Stimulated activated naive B cell treated with anti-CD40 and anti-IgM and Interleukin-4, amounts not matched to agents 10 μg/mL and 1 μg/mL and 100 μg/mL, for 72 hours (primary cell): Measurements from ENCODE around the gene HOXD3.

ENCODE experiments used
- ATAC-seq, 2 donors: fragments of 150-1000 bp; cut with Tn5 transposase; replicated peaks; 2 replicates each; pipeline ENCODE4 v1.10.0; 2021; ENCODE audit warnings: moderate library complexity in 1 of 2
- DNase-seq: peaks from one replicate; pipeline ENCODE4 v3.0.0; 2021
- H3K27ac Mint-ChIP-seq: one replicate; pipeline ENCODE4 v1.8.0; 2022; ENCODE audit warnings: mild to moderate bottlenecking, mixed read lengths
- H3K27me3 Mint-ChIP-seq, 2 donors: one replicate each; pipeline ENCODE4 v1.8.0; 2022; ENCODE audit warnings: mixed read lengths in 2 of 2
- H3K36me3 Mint-ChIP-seq, 2 donors: one replicate each; pipeline ENCODE4 v1.8.0; 2022; ENCODE audit warnings: mixed read lengths in 2 of 2, mild to moderate bottlenecking in 1 of 2
- H3K4me1 Mint-ChIP-seq, 2 donors: one replicate each; pipeline ENCODE4 v1.8.0; 2022; ENCODE audit warnings: mixed read lengths in 2 of 2, mild to moderate bottlenecking in 1 of 2
- H3K4me3 Mint-ChIP-seq, 2 donors: one replicate each; pipeline ENCODE4 v1.8.0; 2022; ENCODE audit warnings: mild to moderate bottlenecking in 2 of 2, mixed read lengths in 2 of 2, moderate library complexity in 1 of 2
- H3K9me3 Mint-ChIP-seq, 2 donors: one replicate each; pipeline ENCODE4 v1.8.0; 2022; ENCODE audit warnings: mixed read lengths in 2 of 2, mild to moderate bottlenecking in 1 of 2

The HOXD3 gene

DNA sequence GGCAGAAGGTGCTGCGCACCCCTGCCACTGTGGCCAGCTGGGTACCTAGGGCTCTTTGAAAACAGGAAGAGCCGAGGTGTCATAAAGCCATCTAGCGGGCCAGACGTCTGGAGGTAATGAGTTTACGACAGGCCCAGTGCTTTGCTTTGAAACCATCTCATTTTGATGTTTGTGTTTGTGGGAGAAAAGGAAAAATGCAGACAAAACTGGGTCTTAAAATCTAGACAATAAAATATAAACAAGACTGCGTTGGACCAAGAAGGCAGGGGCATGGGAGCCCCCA is 31.4 kb upstream of the HOXD3 start:
- Mint-ChIP-seq H3K4me1 (peaks cover 13 to 36% of the 10 kb centered on the region in 2 donors), H3K9me3 (no peaks in the 10 kb centered on the region), H3K36me3 (peaks cover 2 to 3% of the 10 kb centered on the region in 2 donors), H3K4me3 (no peak overlapping the region), H3K27ac (peak overlapping the region; percentile 7), H3K27me3 (peaks cover 63 to 65% of the 10 kb centered on the region in 2 donors)
- DNase-seq (no peak), ATAC-seq (no peak)

DNA sequence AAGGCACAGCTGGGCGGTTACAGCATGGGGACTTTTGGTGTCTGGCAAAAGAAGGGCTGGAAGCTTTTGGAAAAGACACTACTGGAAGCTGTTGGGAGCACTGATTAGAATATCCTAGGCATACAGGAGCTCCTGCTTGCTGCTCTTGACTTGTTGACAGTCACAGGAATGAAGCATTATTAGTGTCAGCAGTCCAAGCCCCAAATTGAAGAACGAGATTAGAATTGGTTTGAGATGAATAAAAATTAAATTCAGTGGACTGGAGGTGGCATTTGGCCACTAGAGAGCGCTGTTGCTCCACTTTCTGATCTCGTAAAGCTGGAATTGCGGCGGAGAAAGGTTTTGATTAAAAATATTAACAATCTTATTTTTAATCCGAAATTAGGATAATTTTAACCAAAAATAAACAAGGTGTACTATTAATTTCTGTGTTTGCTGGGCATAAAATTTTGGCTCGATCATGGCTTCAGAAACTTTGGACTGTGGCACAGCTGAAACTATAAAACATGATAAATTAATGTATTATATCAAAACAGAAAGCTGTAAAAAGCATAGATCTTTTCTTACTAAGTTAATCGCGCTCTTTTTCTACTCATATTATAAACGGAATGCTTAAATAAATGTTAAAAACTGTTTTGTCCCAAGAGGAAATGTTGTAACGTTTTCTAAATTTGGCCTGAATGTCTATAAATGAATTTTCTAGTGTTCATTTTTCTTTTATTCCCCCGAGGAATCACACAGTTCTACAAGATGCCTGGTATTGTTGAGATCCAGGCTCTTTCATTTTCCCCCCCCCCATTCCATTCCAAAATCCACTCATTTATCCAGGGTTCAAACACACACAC is 30.0 kb upstream of the HOXD3 start:
- DNase-seq (no peak), ATAC-seq (no peak)
- Mint-ChIP-seq H3K4me1 (peaks cover 18 to 44% of the 10 kb centered on the region in 2 donors), H3K9me3 (no peaks in the 10 kb centered on the region), H3K27ac (peak overlapping the region; percentile 51), H3K36me3 (peaks cover 0 to 3% of the 10 kb centered on the region in 2 donors), H3K4me3 (no peak overlapping the region), H3K27me3 (peaks cover 63 to 66% of the 10 kb centered on the region in 2 donors)

- no peak for ATAC-seq
- Mint-ChIP-seq H3K27me3 (peaks cover 67 to 71% of the 10 kb centered on the region in 2 donors), H3K4me3 (no peak overlapping the region), H3K36me3 (peaks cover 1 to 6% of the 10 kb centered on the region in 2 donors), H3K27ac (peak overlapping the region; percentile 88), H3K4me1 (peaks cover 20 to 45% of the 10 kb centered on the region in 2 donors), H3K9me3 (no peaks in the 10 kb centered on the region)
- no peak for DNase-seq
These were observed 29.4 kb upstream of the HOXD3 start for GRCh38 chr2:176127774-176128072.

GRCh38 chr2:176128172-176128981 is 28.7 kb upstream of the HOXD3 start:
- peaks cover 71 to 75% of the 10 kb centered on the region in 2 donors for H3K27me3 Mint-ChIP-seq
- DNase-seq (no peak), ATAC-seq (no peak)
- H3K9me3 Mint-ChIP-seq: peaks cover 0 to 2% of the 10 kb centered on the region in 2 donors
- H3K4me3 Mint-ChIP-seq: peak overlapping the region; percentile 28 to 48
- H3K4me1 Mint-ChIP-seq: peaks cover 20 to 44% of the 10 kb centered on the region in 2 donors
- H3K36me3 Mint-ChIP-seq: peaks cover 1 to 6% of the 10 kb centered on the region in 2 donors
- H3K27ac Mint-ChIP-seq: peak overlapping the region; percentile 88

DNA sequence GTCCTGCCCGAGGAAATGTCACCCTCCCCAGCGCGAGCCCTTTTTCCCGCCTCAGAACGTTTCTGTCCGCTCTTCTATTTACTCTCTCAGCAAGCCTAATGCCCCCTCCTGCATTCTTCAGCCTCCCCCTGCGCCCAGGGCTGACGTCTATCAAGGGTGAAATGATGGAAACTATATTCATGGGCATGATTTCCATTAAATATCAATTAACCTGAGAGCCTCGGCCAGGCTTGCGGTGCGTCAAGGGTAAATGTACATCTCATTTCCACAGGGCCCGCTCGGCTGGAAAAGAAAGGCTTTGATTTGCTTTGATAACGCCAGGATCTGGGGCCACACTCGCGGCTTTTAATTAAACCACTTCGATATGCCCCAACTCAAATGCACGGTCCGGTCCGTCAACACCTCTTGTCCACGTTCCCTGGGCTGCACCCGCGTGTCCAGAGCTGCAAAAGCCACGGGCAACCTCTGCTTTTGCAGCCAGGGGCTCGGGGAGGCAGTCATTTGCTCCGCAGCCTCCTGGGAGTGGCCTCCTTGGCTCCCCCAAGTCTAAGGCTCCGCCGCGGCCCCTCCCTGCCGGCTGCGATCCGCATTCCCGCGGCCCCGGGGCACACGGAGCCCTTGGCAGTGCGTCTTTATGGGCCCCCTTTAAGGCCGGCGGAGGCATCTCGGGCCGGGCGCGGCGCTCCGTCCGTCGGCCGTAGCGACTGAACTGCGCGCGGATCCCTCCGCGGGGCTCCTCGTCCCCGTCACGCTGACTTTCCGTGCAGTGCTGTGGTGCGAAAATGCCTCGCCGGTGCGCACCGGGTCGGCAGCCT is 27.9 kb upstream of the HOXD3 start, which contains the start of gene HOXD8:
Gene HOXD8, plus strand, starts transcription at position 724 of the 815 bp plus-strand sequence. CDS start 662 bp downstream, outside the sequence.
- ATAC-seq: no peak
- peak within 1 kb of the TSS; percentile 54 to 71 for H3K4me3 Mint-ChIP-seq
- peaks cover 1 to 6% of the 10 kb centered on the region in 2 donors for H3K36me3 Mint-ChIP-seq
- H3K27me3 Mint-ChIP-seq: peaks cover 73 to 75% of the 10 kb centered on the region in 2 donors
- peaks cover 14 to 37% of the 10 kb centered on the region in 2 donors for H3K4me1 Mint-ChIP-seq
- H3K9me3 Mint-ChIP-seq: peaks cover 0 to 2% of the 10 kb centered on the region in 2 donors
- peak within 1 kb of the TSS; percentile 88 for H3K27ac Mint-ChIP-seq
- DNase-seq: no peak

GRCh38 chr2:176129813-176130146 is 27.3 kb upstream of the HOXD3 start:
- Mint-ChIP-seq H3K27ac (no peak overlapping the region), H3K4me3 (no peak overlapping the region), H3K9me3 (peaks cover 0 to 2% of the 10 kb centered on the region in 2 donors), H3K27me3 (peaks cover 68 to 75% of the 10 kb centered on the region in 2 donors), H3K4me1 (peaks cover 14 to 34% of the 10 kb centered on the region in 2 donors), H3K36me3 (peaks cover 1 to 6% of the 10 kb centered on the region in 2 donors)
- ATAC-seq: no peak
- DNase-seq: no peak

- Mint-ChIP-seq H3K9me3 (peaks cover 0 to 2% of the 10 kb centered on the region in 2 donors), H3K4me1 (peaks cover 14 to 37% of the 10 kb centered on the region in 2 donors), H3K27me3 (peaks cover 67 to 75% of the 10 kb centered on the region in 2 donors), H3K36me3 (peaks cover 1 to 6% of the 10 kb centered on the region in 2 donors), H3K27ac (peak overlapping the region; percentile 85), H3K4me3 (peak overlapping the region; percentile 53 to 71)
- ATAC-seq (no peak), DNase-seq (no peak)
These were observed 26.8 kb upstream of the HOXD3 start for GRCh38 chr2:176130147-176130956.

DNA sequence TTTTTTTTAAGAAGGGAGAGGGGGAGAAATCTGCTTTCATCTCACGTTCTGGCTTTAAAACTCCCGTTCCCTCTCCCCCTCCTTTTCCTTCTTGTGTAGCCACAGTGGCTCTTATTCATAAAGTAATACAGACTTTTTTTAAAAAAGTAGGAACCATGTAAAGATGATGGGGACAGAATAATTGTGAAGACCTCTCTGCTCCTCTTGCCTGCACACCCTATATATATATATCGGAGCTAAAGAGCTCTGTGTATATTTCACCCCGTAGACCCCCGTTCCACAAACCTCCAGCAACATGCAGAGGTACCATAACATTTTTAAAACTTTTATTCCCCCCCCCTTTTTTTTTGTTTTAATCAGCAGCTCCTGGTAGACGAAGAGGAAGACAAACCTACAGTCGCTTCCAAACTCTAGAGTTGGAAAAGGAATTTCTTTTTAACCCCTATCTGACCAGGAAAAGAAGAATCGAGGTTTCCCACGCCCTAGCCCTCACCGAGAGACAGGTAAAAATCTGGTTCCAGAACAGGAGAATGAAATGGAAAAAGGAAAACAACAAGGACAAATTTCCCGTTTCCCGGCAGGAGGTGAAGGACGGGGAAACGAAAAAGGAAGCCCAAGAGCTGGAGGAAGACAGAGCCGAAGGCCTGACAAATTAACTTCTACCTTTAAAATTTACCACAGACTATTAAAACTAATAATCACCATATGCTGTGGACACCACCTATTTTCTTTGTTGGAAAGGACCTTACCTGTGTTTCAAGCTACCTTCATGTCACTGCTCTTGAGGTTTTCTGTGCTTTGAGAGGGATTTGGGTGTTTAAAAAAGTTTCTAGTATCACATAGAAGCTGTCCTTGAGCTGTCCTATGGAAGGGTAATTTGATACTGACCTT is 25.9 kb upstream of the HOXD3 start:
- DNase-seq (no peak), ATAC-seq (no peak)
- Mint-ChIP-seq H3K36me3 (peaks cover 1 to 10% of the 10 kb centered on the region in 2 donors), H3K27ac (peak overlapping the region; percentile 85), H3K4me1 (peaks cover 21 to 45% of the 10 kb centered on the region in 2 donors), H3K9me3 (peaks cover 2 to 4% of the 10 kb centered on the region in 2 donors), H3K4me3 (peak overlapping the region; percentile 48 to 56), H3K27me3 (peaks cover 68 to 75% of the 10 kb centered on the region in 2 donors)

- peaks cover 21 to 46% of the 10 kb centered on the region in 2 donors for H3K4me1 Mint-ChIP-seq
- no peak overlapping the region for H3K4me3 Mint-ChIP-seq
- DNase-seq (no peak), ATAC-seq (no peak)
- H3K36me3 Mint-ChIP-seq: peaks cover 1 to 10% of the 10 kb centered on the region in 2 donors
- no peak overlapping the region for H3K27ac Mint-ChIP-seq
- peaks cover 67 to 78% of the 10 kb centered on the region in 2 donors for H3K27me3 Mint-ChIP-seq
- H3K9me3 Mint-ChIP-seq: peaks cover 2 to 4% of the 10 kb centered on the region in 2 donors
These were observed 25.3 kb upstream of the HOXD3 start for GRCh38 chr2:176131848-176132158.

GRCh38 chr2:176132205-176133171 is 24.6 kb upstream of the HOXD3 start:
- H3K27me3 Mint-ChIP-seq: peaks cover 67 to 84% of the 10 kb centered on the region in 2 donors
- peaks cover 22 to 46% of the 10 kb centered on the region in 2 donors for H3K4me1 Mint-ChIP-seq
- ATAC-seq (no peak), DNase-seq (no peak)
- peak overlapping the region; percentile 15 for H3K27ac Mint-ChIP-seq
- H3K36me3 Mint-ChIP-seq: peaks cover 1 to 10% of the 10 kb centered on the region in 2 donors
- H3K4me3 Mint-ChIP-seq: peak overlapping the region; percentile 48 to 74
- peaks cover 2 to 4% of the 10 kb centered on the region in 2 donors for H3K9me3 Mint-ChIP-seq

DNA sequence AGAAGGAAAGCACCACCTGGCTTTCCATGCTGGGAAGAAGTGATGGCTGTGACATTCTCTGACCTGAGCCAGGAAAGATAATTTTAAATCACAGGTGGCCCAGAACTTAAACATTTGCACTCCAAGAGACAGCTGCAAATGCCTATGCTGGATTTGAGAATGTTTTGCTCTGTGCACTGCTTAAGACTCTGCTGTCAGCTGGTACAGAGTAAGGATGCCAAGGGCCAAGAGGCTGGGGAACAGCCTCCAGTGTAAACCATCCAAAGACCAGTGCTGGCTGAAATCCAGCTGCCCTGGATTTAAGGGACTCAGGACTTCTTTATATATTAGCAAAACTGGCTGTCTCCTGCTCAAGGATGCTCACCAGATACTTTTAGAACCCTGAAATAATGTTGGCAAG is 23.7 kb upstream of the HOXD3 start:
- Mint-ChIP-seq H3K9me3 (peaks cover 4% of the 10 kb centered on the region in 2 donors), H3K27me3 (peaks cover 66 to 84% of the 10 kb centered on the region in 2 donors), H3K36me3 (peaks cover 3 to 12% of the 10 kb centered on the region in 2 donors), H3K4me3 (no peak overlapping the region), H3K4me1 (peaks cover 22 to 41% of the 10 kb centered on the region in 2 donors), H3K27ac (no peak overlapping the region)
- ATAC-seq (no peak), DNase-seq (no peak)

- no peak overlapping the region for H3K4me3 Mint-ChIP-seq
- H3K9me3 Mint-ChIP-seq: peaks cover 4 to 5% of the 10 kb centered on the region in 2 donors
- DNase-seq (no peak), ATAC-seq (no peak)
- no peak overlapping the region for H3K27ac Mint-ChIP-seq
- H3K4me1 Mint-ChIP-seq: peaks cover 19 to 37% of the 10 kb centered on the region in 2 donors
- peaks cover 67 to 84% of the 10 kb centered on the region in 2 donors for H3K27me3 Mint-ChIP-seq
- peaks cover 4 to 12% of the 10 kb centered on the region in 2 donors for H3K36me3 Mint-ChIP-seq
These were observed 23.1 kb upstream of the HOXD3 start for GRCh38 chr2:176134035-176134434.
